ENCODE data around the gene ALKAL2.
"Not testable (repeated sequence)": the region's sequence is repeated elsewhere in the genome, so short reads cannot be mapped to it uniquely, and the experiment has no call there.

ALKAL2 gene, protein sequence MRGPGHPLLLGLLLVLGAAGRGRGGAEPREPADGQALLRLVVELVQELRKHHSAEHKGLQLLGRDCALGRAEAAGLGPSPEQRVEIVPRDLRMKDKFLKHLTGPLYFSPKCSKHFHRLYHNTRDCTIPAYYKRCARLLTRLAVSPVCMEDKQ

DNA sequence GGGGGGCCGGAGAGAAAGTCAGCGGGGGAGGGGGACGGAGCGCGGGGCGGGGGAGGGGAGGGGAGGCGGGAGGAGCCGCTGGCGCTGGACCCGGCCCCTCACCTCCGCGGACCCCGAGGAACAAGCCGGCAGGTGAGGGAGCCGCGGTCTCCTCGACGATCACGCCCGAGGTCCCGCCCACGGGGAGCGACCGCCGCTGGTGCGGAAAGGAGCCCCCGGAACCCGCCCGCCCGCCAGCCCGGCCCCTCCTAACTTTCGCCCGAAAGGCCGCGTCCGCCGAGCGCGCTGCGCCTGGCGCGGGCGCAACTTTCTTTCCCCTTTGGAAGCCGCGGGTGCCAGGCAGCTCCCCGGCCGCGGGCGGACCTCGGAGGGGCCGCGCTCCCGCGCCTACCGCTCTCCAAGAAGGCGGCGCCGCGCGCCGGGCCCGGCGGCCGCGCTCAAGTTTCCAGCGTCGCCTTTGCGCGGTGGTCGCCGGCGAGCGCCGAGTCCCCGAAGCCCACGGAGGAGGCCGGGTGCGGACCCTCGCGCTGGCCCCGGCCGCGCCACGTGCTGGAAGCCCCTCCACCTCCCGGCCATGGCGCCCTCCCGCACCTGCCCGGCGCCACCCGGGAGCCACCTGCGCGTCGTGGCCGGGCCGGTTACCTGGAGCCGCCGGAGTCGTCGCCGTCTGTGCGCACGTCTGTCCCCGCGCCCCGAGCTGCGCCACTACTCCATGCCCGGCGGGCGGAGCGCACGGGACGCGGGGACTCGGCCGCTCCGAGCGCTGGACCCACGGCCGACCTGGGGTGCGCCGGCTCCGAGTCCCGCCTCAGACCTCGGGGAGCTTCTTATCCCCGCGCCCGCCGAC is at the start of gene ALKAL2:
ALKAL2 (minus strand) TSS at position 181 of the 847 bp plus-strand sequence. CDS start 256 bp downstream, outside the sequence.
- in situ Hi-C loops (cut with HindIII; ENCODE audit: low sequenced_read_pairs), result no loop called here
- TF ChIP-seq, protein P1, sequence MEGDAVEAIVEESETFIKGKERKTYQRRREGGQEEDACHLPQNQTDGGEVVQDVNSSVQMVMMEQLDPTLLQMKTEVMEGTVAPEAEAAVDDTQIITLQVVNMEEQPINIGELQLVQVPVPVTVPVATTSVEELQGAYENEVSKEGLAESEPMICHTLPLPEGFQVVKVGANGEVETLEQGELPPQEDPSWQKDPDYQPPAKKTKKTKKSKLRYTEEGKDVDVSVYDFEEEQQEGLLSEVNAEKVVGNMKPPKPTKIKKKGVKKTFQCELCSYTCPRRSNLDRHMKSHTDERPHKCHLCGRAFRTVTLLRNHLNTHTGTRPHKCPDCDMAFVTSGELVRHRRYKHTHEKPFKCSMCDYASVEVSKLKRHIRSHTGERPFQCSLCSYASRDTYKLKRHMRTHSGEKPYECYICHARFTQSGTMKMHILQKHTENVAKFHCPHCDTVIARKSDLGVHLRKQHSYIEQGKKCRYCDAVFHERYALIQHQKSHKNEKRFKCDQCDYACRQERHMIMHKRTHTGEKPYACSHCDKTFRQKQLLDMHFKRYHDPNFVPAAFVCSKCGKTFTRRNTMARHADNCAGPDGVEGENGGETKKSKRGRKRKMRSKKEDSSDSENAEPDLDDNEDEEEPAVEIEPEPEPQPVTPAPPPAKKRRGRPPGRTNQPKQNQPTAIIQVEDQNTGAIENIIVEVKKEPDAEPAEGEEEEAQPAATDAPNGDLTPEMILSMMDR (IDR thresholded peaks at IDR 0.05; ENCODE audit: low read depth, low read length, missing control alignments), result no peak
- peak within 1 kb of the TSS; percentile 18 for H3K4me3 ChIP-seq (ENCODE audit: low read depth, low read length)
- DNase-seq (ENCODE audit: low read depth), result no peak

DNA sequence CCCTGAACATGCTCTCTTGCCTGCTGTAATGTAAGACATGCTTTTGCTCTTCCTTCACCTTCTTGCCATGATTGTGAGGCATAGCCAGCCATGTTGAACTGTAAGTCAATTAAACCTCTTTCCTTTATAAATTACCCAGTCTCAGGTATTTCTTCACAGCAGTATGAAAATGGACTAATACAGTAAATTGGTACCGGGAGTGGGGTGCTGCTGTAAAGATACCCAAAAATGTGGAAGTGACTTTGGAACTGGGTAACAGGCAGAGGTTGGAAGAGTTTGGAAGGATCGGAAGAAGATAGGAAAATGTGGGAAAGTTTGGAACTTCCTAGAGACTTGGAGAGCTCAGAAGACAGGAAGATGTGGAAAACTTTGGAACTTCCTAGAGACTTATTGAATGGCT is 49.1 kb upstream of the ALKAL2 start:
- in situ Hi-C loops (cut with HindIII; ENCODE audit: low sequenced_read_pairs); DNase-seq (ENCODE audit: low read depth); H3K4me3 ChIP-seq (ENCODE audit: low read depth, low read length): not testable (repeated sequence)

DNA sequence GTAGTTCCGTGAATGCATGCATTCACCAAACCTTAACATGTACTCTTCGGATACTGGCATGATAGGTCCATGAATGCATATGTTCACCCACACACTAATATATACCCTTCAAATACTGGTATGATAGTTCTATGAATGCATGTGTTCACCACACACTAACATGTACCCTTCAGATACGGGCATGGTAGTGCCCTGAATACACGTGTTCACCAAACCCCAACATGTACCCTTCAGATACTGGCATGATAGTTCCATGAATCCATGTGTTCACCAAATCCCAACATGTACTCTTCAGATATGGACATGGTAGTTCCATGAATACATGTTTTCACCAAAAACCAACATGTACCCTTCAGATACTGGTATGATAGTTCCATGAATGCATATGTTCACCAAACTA is 48.5 kb upstream of the ALKAL2 start:
- in situ Hi-C loops (cut with HindIII; ENCODE audit: low sequenced_read_pairs), result no loop called here

DNA sequence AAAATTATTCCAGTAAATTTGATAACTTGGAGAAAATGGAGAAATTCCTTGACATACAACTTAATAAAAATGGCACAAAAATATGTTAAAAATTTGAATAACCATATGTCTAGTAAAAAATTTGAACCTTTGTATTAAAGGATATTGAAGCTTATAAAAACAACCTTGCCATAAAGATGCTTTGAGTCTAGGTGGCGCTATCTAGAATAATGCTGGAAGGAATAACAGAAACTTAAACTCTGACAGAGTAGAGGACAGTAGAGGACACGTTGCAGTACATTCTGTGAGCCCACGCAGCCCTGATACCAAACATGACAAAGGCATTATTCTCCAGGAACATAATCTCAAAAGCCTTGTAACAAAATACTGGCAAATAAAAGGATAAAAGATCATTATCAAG is 44.7 kb upstream of the ALKAL2 start:
- TF ChIP-seq, protein P1 (IDR thresholded peaks at IDR 0.05; ENCODE audit: low read depth, low read length, missing control alignments), result no peak
- H3K4me3 ChIP-seq (ENCODE audit: low read depth, low read length), result no peak overlapping the region
- in situ Hi-C loops (cut with HindIII; ENCODE audit: low sequenced_read_pairs), result no loop called here
- no peak for DNase-seq (ENCODE audit: low read depth)

More for the DNA sequence above, 48.5 kb upstream of the ALKAL2 start:
- no peak overlapping the region for H3K4me3 ChIP-seq (ENCODE audit: low read depth, low read length)
- DNase-seq (ENCODE audit: low read depth), result no peak
- TF ChIP-seq, protein P1 (IDR thresholded peaks at IDR 0.05; ENCODE audit: low read depth, low read length, missing control alignments), result no peak

DNA sequence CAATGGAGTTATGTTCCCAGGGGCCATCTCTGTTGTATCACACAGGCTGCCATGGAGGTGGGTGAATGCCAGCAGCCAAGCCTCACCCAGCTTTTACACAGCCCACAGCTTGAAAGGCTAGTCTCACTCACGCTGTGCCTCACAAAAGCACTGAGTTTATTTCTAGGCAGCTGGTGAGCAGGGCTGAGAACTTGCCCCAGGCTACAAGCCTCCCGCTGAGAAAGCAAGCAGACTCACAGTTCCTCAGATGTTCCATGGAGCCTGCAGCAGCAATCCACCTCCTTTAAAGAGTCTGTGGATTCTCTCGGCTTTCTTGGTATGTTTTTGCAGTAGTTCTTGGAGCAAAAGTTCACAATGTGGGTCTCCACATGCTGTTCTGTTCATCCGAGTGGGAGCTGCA is 40.9 kb upstream of the ALKAL2 start:
- DNase-seq (ENCODE audit: low read depth), result no peak
- in situ Hi-C loops (cut with HindIII; ENCODE audit: low sequenced_read_pairs), result no loop called here
- TF ChIP-seq, protein P1 (IDR thresholded peaks at IDR 0.05; ENCODE audit: low read depth, low read length, missing control alignments), result no peak
- H3K4me3 ChIP-seq (ENCODE audit: low read depth, low read length), result no peak overlapping the region

DNA sequence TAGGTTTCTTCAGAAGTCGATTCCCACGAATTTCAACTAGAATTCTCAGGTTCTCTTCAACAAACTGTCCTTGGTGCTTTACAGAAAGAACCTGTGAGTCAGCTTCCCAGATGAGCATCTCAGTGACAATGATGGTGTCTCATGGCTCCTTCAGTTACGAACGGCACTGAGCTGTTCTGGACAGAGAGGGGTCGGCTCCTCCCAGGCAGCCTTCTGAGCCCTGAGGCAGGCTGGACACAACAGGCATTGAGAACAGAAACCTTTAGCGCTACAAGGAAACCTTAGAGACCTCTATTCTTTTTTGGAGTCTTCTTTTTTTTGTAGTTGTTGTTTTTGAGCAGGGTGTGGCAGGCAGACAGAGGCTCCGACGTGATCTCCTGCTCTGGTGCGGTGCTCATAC is 35.1 kb upstream of the ALKAL2 start:
- in situ Hi-C loops (cut with HindIII; ENCODE audit: low sequenced_read_pairs), result no loop called here
- no peak for DNase-seq (ENCODE audit: low read depth)
- no peak overlapping the region for H3K4me3 ChIP-seq (ENCODE audit: low read depth, low read length)
- TF ChIP-seq, protein P1 (IDR thresholded peaks at IDR 0.05; ENCODE audit: low read depth, low read length, missing control alignments), result no peak

DNA sequence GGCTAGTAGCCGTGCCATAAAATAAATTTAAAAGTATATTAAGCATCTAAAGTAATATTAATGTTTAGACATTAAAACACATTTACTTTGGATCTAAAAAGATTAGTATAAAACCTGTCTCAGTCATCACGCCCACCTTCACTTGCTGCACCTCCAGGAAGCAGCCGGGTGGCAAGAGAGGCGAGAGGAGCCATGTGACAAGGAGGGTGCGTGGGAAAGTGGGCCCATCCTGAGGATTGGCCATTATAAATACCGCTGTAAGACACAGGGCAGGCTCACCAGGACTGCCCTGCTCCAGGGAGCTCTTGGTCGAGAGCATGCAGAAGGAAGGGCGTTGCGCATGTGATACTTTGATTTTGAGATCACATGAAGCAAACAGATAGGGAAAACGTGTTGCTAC is 34.4 kb upstream of the ALKAL2 start:
- DNase-seq (ENCODE audit: low read depth), result no peak
- TF ChIP-seq, protein P1 (IDR thresholded peaks at IDR 0.05; ENCODE audit: low read depth, low read length, missing control alignments), result no peak
- in situ Hi-C loops (cut with HindIII; ENCODE audit: low sequenced_read_pairs), result no loop called here
- H3K4me3 ChIP-seq (ENCODE audit: low read depth, low read length), result no peak overlapping the region

All from astrocyte of the cerebellum (primary cell).